Liver (tissue), 9 donors: ENCODE measurements around the gene FZR1. TPM values are rescaled to one million over a fixed set of nuclear protein-coding genes. Genes with fewer than 3 reads are reported as not detected.
A peak's percentile ranks its signal among the peaks of the same experiment; 100 is the strongest.

Source experiments
- DNase-seq: peaks from one replicate; pipeline ENCODE4 v3.0.0-alpha.2; 2017; ENCODE audit warnings: low spot score
- H3K27ac ChIP-seq, 2 donors: one replicate each; pipeline ENCODE4 v1.7.0; 2013; ENCODE audit warnings: inconsistent platforms in 2 of 2, low read length in 2 of 2, control low read depth in 1 of 2, low read depth in 1 of 2, mild to moderate bottlenecking in 1 of 2
- H3K27me3 ChIP-seq, 4 donors: one replicate each; pipeline versions ENCODE4 v1.6.1 to v1.7.0; 2013; ENCODE audit warnings: low read length in 3 of 4, inconsistent platforms in 1 of 4, mild to moderate bottlenecking in 1 of 4, moderate library complexity in 1 of 4; ENCODE audit not compliant: control insufficient read depth in 4 of 4, insufficient read depth in 4 of 4
- H3K36me3 ChIP-seq, 4 donors: one replicate each; pipeline versions ENCODE4 v1.6.1 to v1.7.0; 2013; ENCODE audit warnings: low read length in 3 of 4, mild to moderate bottlenecking in 3 of 4, low read depth in 1 of 4, moderate library complexity in 1 of 4; ENCODE audit not compliant: control insufficient read depth in 4 of 4, insufficient read depth in 3 of 4
- H3K4me1 ChIP-seq, 4 donors: one replicate each; pipeline versions ENCODE4 v1.6.1 to v1.7.0; 2013; ENCODE audit warnings: low read length in 3 of 4, mild to moderate bottlenecking in 3 of 4, moderate library complexity in 1 of 4; ENCODE audit not compliant: control insufficient read depth in 4 of 4, insufficient read depth in 4 of 4
- H3K4me3 ChIP-seq, 3 donors: one replicate each; pipeline versions ENCODE4 v1.6.1 to v1.7.0; 2013; ENCODE audit warnings: low read length in 3 of 3, control low read depth in 1 of 3, low read depth in 1 of 3, mild to moderate bottlenecking in 1 of 3
- H3K9ac ChIP-seq, 2 donors: one replicate each; pipeline ENCODE4 v1.7.0; 2013; ENCODE audit warnings: low read length in 2 of 2, mild to moderate bottlenecking in 2 of 2, moderate library complexity in 2 of 2, control low read depth in 1 of 2, low read depth in 1 of 2
- H3K9me3 ChIP-seq, 4 donors: one replicate each; pipeline versions ENCODE4 v1.6.1 to v1.7.0; 2013; ENCODE audit warnings: low read length in 3 of 4; ENCODE audit not compliant: control insufficient read depth in 4 of 4
- ATF3 ChIP-seq: IDR thresholded peaks from 2 replicates; pipeline ENCODE4 v1.6.1; 2016; ENCODE audit warnings: antibody characterized with exemption
- CTCF ChIP-seq: fragments of 150-350 bp; IDR thresholded peaks from 2 replicates; pipeline ENCODE4 v1.5.1; 2017; ENCODE audit warnings: improper control_type of control experiment, low read depth, low read length; ENCODE audit not compliant: missing input control
- EGR1 ChIP-seq, 2 donors: IDR thresholded peaks; 2 replicates each; pipeline ENCODE4 v1.6.1; 2016 to 2018; ENCODE audit warnings: antibody characterized with exemption in 2 of 2, low read depth in 2 of 2
- FOXA2 ChIP-seq: IDR thresholded peaks from 2 replicates; pipeline ENCODE4 v1.6.1; 2016; ENCODE audit warnings: antibody characterized with exemption
- GABPA ChIP-seq, 2 donors: IDR thresholded peaks in 1 of 2; conservative IDR thresholded peaks in 1 of 2; 2 replicates each; pipeline ENCODE4 v1.6.1; 2016; ENCODE audit warnings: antibody characterized with exemption in 2 of 2, mild to moderate bottlenecking in 1 of 2, moderate library complexity in 1 of 2
- HNF4A ChIP-seq, 2 donors: conservative IDR thresholded peaks; 2 replicates each; pipeline ENCODE4 v1.6.1; 2016; ENCODE audit warnings: antibody characterized with exemption in 2 of 2, mild to moderate bottlenecking in 2 of 2
- JUND ChIP-seq, 2 donors: IDR thresholded peaks; 2 replicates each; pipeline ENCODE4 v1.6.1; 2016; ENCODE audit warnings: antibody characterized with exemption in 2 of 2
- MAX ChIP-seq: IDR thresholded peaks from 2 replicates; pipeline ENCODE4 v1.6.1; 2016; ENCODE audit warnings: antibody characterized with exemption
- RAD21 ChIP-seq, 2 donors: IDR thresholded peaks; 2 replicates each; pipeline ENCODE4 v1.6.1; 2016; ENCODE audit warnings: antibody characterized with exemption in 2 of 2, mild to moderate bottlenecking in 2 of 2
- REST ChIP-seq: IDR thresholded peaks from 2 replicates; pipeline ENCODE4 v1.6.1; 2016; ENCODE audit warnings: antibody characterized with exemption, mild to moderate bottlenecking
- RXRA ChIP-seq, 2 donors: IDR thresholded peaks; 2 replicates each; pipeline ENCODE4 v1.6.1; 2017 to 2018; ENCODE audit warnings: antibody characterized with exemption in 2 of 2, mild to moderate bottlenecking in 1 of 2
- SP1 ChIP-seq: IDR thresholded peaks from 2 replicates; pipeline ENCODE4 v1.6.1; 2018; ENCODE audit warnings: antibody characterized with exemption, mild to moderate bottlenecking
- TAF1 ChIP-seq: conservative IDR thresholded peaks from 2 replicates; pipeline ENCODE4 v1.6.1; 2016; ENCODE audit warnings: antibody characterized with exemption, mild to moderate bottlenecking
- YY1 ChIP-seq: IDR thresholded peaks from 2 replicates; pipeline ENCODE4 v1.6.1; 2016; ENCODE audit warnings: antibody characterized with exemption, mild to moderate bottlenecking
- ZBTB33 ChIP-seq: IDR thresholded peaks from 2 replicates; pipeline ENCODE4 v1.6.1; 2016; ENCODE audit warnings: antibody characterized with exemption
- WGBS: extraction: QIAGEN DNeasy Blood & Tissue Kit; methylation state at CpG from one replicate; pipeline ENCODE4 v1.1.7; 2013; 5-methylcytosine and 5-hydroxymethylcytosine counted together
- polyA plus RNA-seq, 2 donors: library from polyadenylated mRNA; stranded (reverse) in 1 of 2; unstranded in 1 of 2; fragments of 200-250 nt in 1 of 2; fragments of >200 nt in 1 of 2; fragmentation: Nextera tagmentation in 1 of 2; extraction: Ambion mirVana in 1 of 2; gene quantifications; one replicate each; pipeline versions ENCODE4 v1.2.1 to v1.2.3, GENCODE V29; 2013 to 2015
- total RNA-seq, 2 donors: library from RNA; depleted of rRNA; stranded (reverse); fragments of >200 nt; gene quantifications; one replicate each; pipeline ENCODE4 v1.2.3, GENCODE V29; 2014
- donor health status: healthy.
- donor health status: healthy.
- donor health status: healthy.
- donor health status: healthy.
- donor health status: healthy.

FZR1 gene
- total and polyA plus RNA-seq, 4 donors, result 17.0 to 27.3 (median 20.3) TPM

- H3K27me3 ChIP-seq, result no peaks in the 10 kb centered on the region
- TF ChIP-seq TAF1 (no peak), JUND (IDR thresholded peaks at IDR 0.05) (no peak), HNF4A (conservative IDR thresholded peaks at IDR 0.05) (peak; percentile 39 to 55), YY1 (no peak), RAD21 (IDR thresholded peaks at IDR 0.05) (peak in 1 of 2 donors; percentile 30)
- no peak for DNase-seq
- WGBS, result 77% methylated on average over 23 of the region's 23 CpGs
- H3K4me1 ChIP-seq, result peaks cover 26 to 82% (median 67%) of the 10 kb centered on the region in 4 donors
- no peak overlapping the region for H3K4me3 ChIP-seq
- H3K9me3 ChIP-seq, result no peaks in the 10 kb centered on the region
- no peak overlapping the region for H3K9ac ChIP-seq
- no peaks in the 10 kb centered on the region for H3K36me3 ChIP-seq
- no peak overlapping the region for H3K27ac ChIP-seq
Measured at GRCh38 chr19:3513229-3514140, 7.4 kb downstream of the FZR1 start.

GRCh38 chr19:3514930-3515329, 8.8 kb downstream of the FZR1 start:
- TF ChIP-seq GABPA (IDR thresholded peaks at IDR 0.05 in 1 of 2, conservative IDR thresholded peaks at IDR 0.05 in 1 of 2) (no peak), SP1 (no peak), EGR1 (IDR thresholded peaks at IDR 0.05; ENCODE audit: low read depth in 2 of 2) (no peak), REST (no peak), HNF4A (conservative IDR thresholded peaks at IDR 0.05) (no peak), RAD21 (IDR thresholded peaks at IDR 0.05) (no peak), MAX (no peak)
- Histone ChIP-seq H3K27ac (no peak overlapping the region), H3K36me3 (peaks cover 0 to 3% (median 1%) of the 10 kb centered on the region in 4 donors), H3K4me1 (peaks cover 28 to 72% (median 58%) of the 10 kb centered on the region in 4 donors), H3K9ac (no peak overlapping the region), H3K4me3 (no peak overlapping the region), H3K9me3 (no peaks in the 10 kb centered on the region), H3K27me3 (no peaks in the 10 kb centered on the region)
- 96% methylated on average over 12 of the region's 12 CpGs for WGBS
- no peak for DNase-seq

GRCh38 chr19:3515891-3516422, 9.8 kb downstream of the FZR1 start:
- Histone ChIP-seq H3K27ac (peak overlapping the region in 1 of 2 donors; percentile 52), H3K9ac (no peak overlapping the region), H3K9me3 (no peaks in the 10 kb centered on the region), H3K36me3 (peaks cover 0 to 3% (median 1%) of the 10 kb centered on the region in 4 donors), H3K4me1 (peaks cover 29 to 64% (median 52%) of the 10 kb centered on the region in 4 donors), H3K4me3 (no peak overlapping the region), H3K27me3 (no peaks in the 10 kb centered on the region)
- 62% methylated on average over 15 of the region's 15 CpGs for WGBS
- no peak for DNase-seq
- no peak for TF ChIP-seq ATF3
- no peak for TF ChIP-seq YY1
- no peak for TF ChIP-seq ZBTB33
- no peak for TF ChIP-seq EGR1 (IDR thresholded peaks at IDR 0.05; ENCODE audit: low read depth in 2 of 2)
- no peak for TF ChIP-seq TAF1
- TF ChIP-seq RAD21 (IDR thresholded peaks at IDR 0.05), result no peak
- no peak for TF ChIP-seq GABPA (IDR thresholded peaks at IDR 0.05 in 1 of 2, conservative IDR thresholded peaks at IDR 0.05 in 1 of 2)
- TF ChIP-seq SP1, result no peak
- no peak for TF ChIP-seq RXRA (IDR thresholded peaks at IDR 0.05)
- TF ChIP-seq FOXA2, result no peak
- no peak for TF ChIP-seq CTCF
